Measurements from ENCODE around the gene SPATA6L. TPM values are rescaled to one million over a fixed set of nuclear protein-coding genes. Genes with fewer than 3 reads are reported as not detected.
A peak's percentile ranks its signal among the peaks of the same experiment; 100 is the strongest.

Gene SPATA6L
- total and polyA plus RNA-seq, 2 experiments from 2014 or later = 1.7 to 1.9 TPM

DNA sequence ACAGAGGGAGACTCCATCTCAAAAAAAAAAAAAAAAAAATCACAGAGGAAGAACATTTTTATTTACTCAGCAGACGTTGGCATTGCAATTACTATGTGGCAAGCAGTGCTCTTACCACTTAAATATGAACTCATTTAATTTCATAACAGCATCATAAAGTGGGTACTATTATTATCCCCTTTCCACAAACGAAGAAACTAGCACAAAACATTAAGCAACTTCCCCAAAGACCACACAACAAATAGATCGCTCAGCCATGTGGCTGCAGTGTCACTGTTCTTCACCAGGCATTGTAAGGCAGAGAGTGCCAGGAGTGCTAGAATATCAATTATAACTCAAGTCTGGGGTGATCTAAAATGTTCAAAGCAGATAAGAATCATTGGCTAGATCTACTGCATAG is 74.0 kb downstream of the SPATA6L start:
- Histone ChIP-seq H3K79me2 (replicated peaks; ENCODE audit: insufficient read depth) (no peaks in the 10 kb centered on the region), H2AFZ (no peak overlapping the region), H3K36me3 (ENCODE audit: insufficient read depth) (no peaks in the 10 kb centered on the region), H3K27ac (ENCODE audit: low read depth) (no peak overlapping the region), H3K27me3 (ENCODE audit: insufficient read depth) (no peaks in the 10 kb centered on the region), H3K9me2 (ENCODE audit: insufficient read depth) (no peaks in the 10 kb centered on the region), H3K4me3 (no peak overlapping the region), H3K4me2 (no peak overlapping the region), H3F3A (replicated peaks; ENCODE audit: low read depth) (no peaks in the 10 kb centered on the region), H3K4me1 (ENCODE audit: insufficient read depth) (peaks cover 21% of the 10 kb centered on the region), H4K20me1 (replicated peaks; ENCODE audit: insufficient read depth) (no peaks in the 10 kb centered on the region)
- H3K4me3 Mint-ChIP-seq = no peak overlapping the region
- ATAC-seq (no peak), DNase-seq (ENCODE audit: low spot score) (no peak)
- no peaks in the 10 kb centered on the region for H3K9me3 Mint-ChIP-seq
- no peaks in the 10 kb centered on the region for H3K36me3 Mint-ChIP-seq (ENCODE audit: low read depth)
- H3K27ac Mint-ChIP-seq = 0 out of 2 replicates have a peak overlapping the region, but pooled peaks have one; percentile 3
- peaks cover 25% of the 10 kb centered on the region; the same call in 2 of the 3 replicates for H3K4me1 Mint-ChIP-seq
- TF ChIP-seq JUNB (IDR thresholded peaks at IDR 0.05; ENCODE audit: unreplicated experiment) = no peak
- TF ChIP-seq, protein P1, sequence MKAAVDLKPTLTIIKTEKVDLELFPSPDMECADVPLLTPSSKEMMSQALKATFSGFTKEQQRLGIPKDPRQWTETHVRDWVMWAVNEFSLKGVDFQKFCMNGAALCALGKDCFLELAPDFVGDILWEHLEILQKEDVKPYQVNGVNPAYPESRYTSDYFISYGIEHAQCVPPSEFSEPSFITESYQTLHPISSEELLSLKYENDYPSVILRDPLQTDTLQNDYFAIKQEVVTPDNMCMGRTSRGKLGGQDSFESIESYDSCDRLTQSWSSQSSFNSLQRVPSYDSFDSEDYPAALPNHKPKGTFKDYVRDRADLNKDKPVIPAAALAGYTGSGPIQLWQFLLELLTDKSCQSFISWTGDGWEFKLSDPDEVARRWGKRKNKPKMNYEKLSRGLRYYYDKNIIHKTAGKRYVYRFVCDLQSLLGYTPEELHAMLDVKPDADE (IDR thresholded peaks at IDR 0.05) = no peak
- no peak for TF ChIP-seq ZNF114 (CRISPR knock-in tag; IDR thresholded peaks at IDR 0.05)
- no peak for TF ChIP-seq CREB1 (CRISPR knock-in tag; IDR thresholded peaks at IDR 0.05; ENCODE audit: low read depth)
- TF ChIP-seq ZNF331 (CRISPR knock-in tag; IDR thresholded peaks at IDR 0.05; ENCODE audit: low read depth) = no peak
- no peaks in the 10 kb centered on the region for H3K27me3 Mint-ChIP-seq (ENCODE audit: insufficient read depth, low read depth, poor library complexity)

DNA sequence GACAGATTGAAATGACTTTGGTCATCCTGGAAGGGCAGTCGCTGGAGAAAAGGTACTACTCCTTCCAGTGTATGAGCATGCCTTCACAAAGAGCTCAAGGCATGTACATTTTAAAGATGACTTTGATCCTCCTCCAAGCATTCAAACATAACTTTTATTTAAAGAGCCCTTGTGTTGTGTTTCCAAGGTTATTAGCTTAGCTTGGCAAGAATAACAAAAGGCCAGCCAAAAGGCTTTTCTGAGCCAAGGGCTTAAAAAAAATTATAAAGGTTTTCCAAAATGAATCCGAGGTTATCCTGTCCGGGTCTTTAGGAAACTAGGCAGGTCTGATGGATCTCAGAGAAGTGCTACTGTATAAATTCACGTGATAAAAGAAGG is 75.2 kb downstream of the SPATA6L start:
- H3K4me3 ChIP-seq = no peak overlapping the region
- no peak for ATAC-seq
- TF ChIP-seq NANOG (IDR thresholded peaks at IDR 0.05; ENCODE audit: borderline replicate concordance) = no peak
- no peak for TF ChIP-seq ZNF331 (CRISPR knock-in tag; IDR thresholded peaks at IDR 0.05; ENCODE audit: low read depth)
- no peak for TF ChIP-seq JUNB (IDR thresholded peaks at IDR 0.05; ENCODE audit: unreplicated experiment)
- TF ChIP-seq, protein P2, sequence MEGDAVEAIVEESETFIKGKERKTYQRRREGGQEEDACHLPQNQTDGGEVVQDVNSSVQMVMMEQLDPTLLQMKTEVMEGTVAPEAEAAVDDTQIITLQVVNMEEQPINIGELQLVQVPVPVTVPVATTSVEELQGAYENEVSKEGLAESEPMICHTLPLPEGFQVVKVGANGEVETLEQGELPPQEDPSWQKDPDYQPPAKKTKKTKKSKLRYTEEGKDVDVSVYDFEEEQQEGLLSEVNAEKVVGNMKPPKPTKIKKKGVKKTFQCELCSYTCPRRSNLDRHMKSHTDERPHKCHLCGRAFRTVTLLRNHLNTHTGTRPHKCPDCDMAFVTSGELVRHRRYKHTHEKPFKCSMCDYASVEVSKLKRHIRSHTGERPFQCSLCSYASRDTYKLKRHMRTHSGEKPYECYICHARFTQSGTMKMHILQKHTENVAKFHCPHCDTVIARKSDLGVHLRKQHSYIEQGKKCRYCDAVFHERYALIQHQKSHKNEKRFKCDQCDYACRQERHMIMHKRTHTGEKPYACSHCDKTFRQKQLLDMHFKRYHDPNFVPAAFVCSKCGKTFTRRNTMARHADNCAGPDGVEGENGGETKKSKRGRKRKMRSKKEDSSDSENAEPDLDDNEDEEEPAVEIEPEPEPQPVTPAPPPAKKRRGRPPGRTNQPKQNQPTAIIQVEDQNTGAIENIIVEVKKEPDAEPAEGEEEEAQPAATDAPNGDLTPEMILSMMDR (conservative IDR thresholded peaks at IDR 0.05; ENCODE audit: low read depth in 2 of 2) = no peak
- no peak for TF ChIP-seq STAT1 (IDR thresholded peaks at IDR 0.05; ENCODE audit: unreplicated experiment)
- TF ChIP-seq, protein P3, sequence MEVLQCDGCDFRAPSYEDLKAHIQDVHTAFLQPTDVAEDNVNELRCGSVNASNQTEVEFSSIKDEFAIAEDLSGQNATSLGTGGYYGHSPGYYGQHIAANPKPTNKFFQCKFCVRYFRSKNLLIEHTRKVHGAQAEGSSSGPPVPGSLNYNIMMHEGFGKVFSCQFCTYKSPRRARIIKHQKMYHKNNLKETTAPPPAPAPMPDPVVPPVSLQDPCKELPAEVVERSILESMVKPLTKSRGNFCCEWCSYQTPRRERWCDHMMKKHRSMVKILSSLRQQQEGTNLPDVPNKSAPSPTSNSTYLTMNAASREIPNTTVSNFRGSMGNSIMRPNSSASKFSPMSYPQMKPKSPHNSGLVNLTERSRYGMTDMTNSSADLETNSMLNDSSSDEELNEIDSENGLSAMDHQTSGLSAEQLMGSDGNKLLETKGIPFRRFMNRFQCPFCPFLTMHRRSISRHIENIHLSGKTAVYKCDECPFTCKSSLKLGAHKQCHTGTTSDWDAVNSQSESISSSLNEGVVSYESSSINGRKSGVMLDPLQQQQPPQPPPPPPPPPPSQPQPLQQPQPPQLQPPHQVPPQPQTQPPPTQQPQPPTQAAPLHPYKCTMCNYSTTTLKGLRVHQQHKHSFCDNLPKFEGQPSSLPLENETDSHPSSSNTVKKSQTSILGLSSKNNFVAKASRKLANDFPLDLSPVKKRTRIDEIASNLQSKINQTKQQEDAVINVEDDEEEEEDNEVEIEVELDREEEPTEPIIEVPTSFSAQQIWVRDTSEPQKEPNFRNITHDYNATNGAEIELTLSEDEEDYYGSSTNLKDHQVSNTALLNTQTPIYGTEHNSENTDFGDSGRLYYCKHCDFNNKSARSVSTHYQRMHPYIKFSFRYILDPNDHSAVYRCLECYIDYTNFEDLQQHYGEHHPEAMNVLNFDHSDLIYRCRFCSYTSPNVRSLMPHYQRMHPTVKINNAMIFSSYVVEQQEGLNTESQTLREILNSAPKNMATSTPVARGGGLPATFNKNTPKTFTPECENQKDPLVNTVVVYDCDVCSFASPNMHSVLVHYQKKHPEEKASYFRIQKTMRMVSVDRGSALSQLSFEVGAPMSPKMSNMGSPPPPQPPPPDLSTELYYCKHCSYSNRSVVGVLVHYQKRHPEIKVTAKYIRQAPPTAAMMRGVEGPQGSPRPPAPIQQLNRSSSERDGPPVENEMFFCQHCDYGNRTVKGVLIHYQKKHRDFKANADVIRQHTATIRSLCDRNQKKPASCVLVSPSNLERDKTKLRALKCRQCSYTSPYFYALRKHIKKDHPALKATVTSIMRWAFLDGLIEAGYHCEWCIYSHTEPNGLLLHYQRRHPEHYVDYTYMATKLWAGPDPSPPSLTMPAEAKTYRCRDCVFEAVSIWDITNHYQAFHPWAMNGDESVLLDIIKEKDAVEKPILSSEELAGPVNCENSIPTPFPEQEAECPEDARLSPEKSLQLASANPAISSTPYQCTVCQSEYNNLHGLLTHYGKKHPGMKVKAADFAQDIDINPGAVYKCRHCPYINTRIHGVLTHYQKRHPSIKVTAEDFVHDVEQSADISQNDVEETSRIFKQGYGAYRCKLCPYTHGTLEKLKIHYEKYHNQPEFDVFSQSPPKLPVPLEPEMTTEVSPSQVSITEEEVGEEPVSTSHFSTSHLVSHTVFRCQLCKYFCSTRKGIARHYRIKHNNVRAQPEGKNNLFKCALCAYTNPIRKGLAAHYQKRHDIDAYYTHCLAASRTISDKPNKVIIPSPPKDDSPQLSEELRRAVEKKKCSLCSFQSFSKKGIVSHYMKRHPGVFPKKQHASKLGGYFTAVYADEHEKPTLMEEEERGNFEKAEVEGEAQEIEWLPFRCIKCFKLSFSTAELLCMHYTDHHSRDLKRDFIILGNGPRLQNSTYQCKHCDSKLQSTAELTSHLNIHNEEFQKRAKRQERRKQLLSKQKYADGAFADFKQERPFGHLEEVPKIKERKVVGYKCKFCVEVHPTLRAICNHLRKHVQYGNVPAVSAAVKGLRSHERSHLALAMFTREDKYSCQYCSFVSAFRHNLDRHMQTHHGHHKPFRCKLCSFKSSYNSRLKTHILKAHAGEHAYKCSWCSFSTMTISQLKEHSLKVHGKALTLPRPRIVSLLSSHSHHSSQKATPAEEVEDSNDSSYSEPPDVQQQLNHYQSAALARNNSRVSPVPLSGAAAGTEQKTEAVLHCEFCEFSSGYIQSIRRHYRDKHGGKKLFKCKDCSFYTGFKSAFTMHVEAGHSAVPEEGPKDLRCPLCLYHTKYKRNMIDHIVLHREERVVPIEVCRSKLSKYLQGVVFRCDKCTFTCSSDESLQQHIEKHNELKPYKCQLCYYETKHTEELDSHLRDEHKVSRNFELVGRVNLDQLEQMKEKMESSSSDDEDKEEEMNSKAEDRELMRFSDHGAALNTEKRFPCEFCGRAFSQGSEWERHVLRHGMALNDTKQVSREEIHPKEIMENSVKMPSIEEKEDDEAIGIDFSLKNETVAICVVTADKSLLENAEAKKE (CRISPR knock-in tag; IDR thresholded peaks at IDR 0.05) = no peak
- TF ChIP-seq, protein P1 (IDR thresholded peaks at IDR 0.05) = no peak
- TF ChIP-seq EZH2phosphoT487 (IDR thresholded peaks at IDR 0.05; ENCODE audit: unreplicated experiment) = no peak

More for the DNA sequence above, 75.2 kb downstream of the SPATA6L start:
- no peak for DNase-seq (ENCODE audit: low spot score)
- H3K36me3 ChIP-seq (ENCODE audit: insufficient read depth) = no peaks in the 10 kb centered on the region
- H3K9me2 ChIP-seq (ENCODE audit: insufficient read depth) = no peaks in the 10 kb centered on the region
- H4K20me1 ChIP-seq (replicated peaks; ENCODE audit: insufficient read depth) = no peaks in the 10 kb centered on the region
- Mint-ChIP-seq H3K27ac (no peak overlapping the region), H3K36me3 (ENCODE audit: low read depth) (no peaks in the 10 kb centered on the region), H3K4me3 (no peak overlapping the region), H3K9me3 (no peaks in the 10 kb centered on the region), H3K4me1 (peaks cover 19% of the 10 kb centered on the region; the same call in 2 of the 3 replicates), H3K27me3 (ENCODE audit: insufficient read depth, low read depth, poor library complexity) (no peaks in the 10 kb centered on the region)
- H2AFZ ChIP-seq = peak overlapping the region; percentile 33; the same call in 1 of the 2 replicates
- no peak overlapping the region for H3K27ac ChIP-seq (ENCODE audit: low read depth)
- no peaks in the 10 kb centered on the region for H3F3A ChIP-seq (replicated peaks; ENCODE audit: low read depth)
- peaks cover 18% of the 10 kb centered on the region for H3K4me1 ChIP-seq (ENCODE audit: insufficient read depth)
- H3K27me3 ChIP-seq (ENCODE audit: insufficient read depth) = no peaks in the 10 kb centered on the region
- H3K79me2 ChIP-seq (replicated peaks; ENCODE audit: insufficient read depth) = no peaks in the 10 kb centered on the region
- peak overlapping the region; percentile 20; the same call in 1 of the 2 replicates for H3K4me2 ChIP-seq
